Retinal pigment epithelial cell (primary cell): ENCODE measurements around the gene ATAD3C.
"Not testable (repeated sequence)": the region's sequence is repeated elsewhere in the genome, so short reads cannot be mapped to it uniquely, and the experiment has no call there.

Experiments used
- DNase-seq: peaks from one replicate; pipeline ENCODE4 v3.0.0-alpha.2; 2010; ENCODE audit warnings: low read depth
- H3K4me3 ChIP-seq: 2 replicates; pipeline ENCODE4 v1.5.1; 2011; ENCODE audit warnings: mild to moderate bottlenecking, low read length, control low read depth, moderate library complexity
- CTCF ChIP-seq: conservative IDR thresholded peaks from 2 replicates; pipeline ENCODE4 v1.5.1; 2011; ENCODE audit warnings: low read depth, low read length, control low read depth, inconsistent platforms

ATAD3C gene

GRCh38 chr1:1471389-1472052, 22.0 kb downstream of the ATAD3C start, which contains the start of gene ATAD3B:
Gene ATAD3B (plus strand): TSS chr1:1471765. CDS start chr1:1471885, 120 bp downstream.
- peak; percentile 71 for DNase-seq
- TF ChIP-seq CTCF = no peak

GRCh38 chr1:1472053-1472876, 22.8 kb downstream of the ATAD3C start:
- peak overlapping the region; percentile 62 for H3K4me3 ChIP-seq
- not testable (repeated sequence) for DNase-seq

More at GRCh38 chr1:1471389-1472052, 22.0 kb downstream of the ATAD3C start, which contains the start of gene ATAD3B:
- peak within 1 kb of the TSS; percentile 84 for H3K4me3 ChIP-seq

GRCh38 chr1:1476011-1476410, 26.5 kb downstream of the ATAD3C start:
- DNase-seq, H3K4me3 ChIP-seq: not testable (repeated sequence)

GRCh38 chr1:1477206-1477605, 27.7 kb downstream of the ATAD3C start:
- DNase-seq = no peak
- no peak overlapping the region for H3K4me3 ChIP-seq
- no peak for TF ChIP-seq CTCF

GRCh38 chr1:1479547-1480487, 30.3 kb downstream of the ATAD3C start:
- TF ChIP-seq CTCF = no peak
- no peak overlapping the region for H3K4me3 ChIP-seq
- no peak for DNase-seq

GRCh38 chr1:1480488-1480867, 31.0 kb downstream of the ATAD3C start:
- DNase-seq, H3K4me3 ChIP-seq: not testable (repeated sequence)

- DNase-seq, H3K4me3 ChIP-seq: not testable (repeated sequence)
Observed at GRCh38 chr1:1481811-1482210, 32.3 kb downstream of the ATAD3C start.

- TF ChIP-seq CTCF = no peak
- DNase-seq = no peak
- H3K4me3 ChIP-seq = no peak overlapping the region
Observed at GRCh38 chr1:1482856-1483255, 33.4 kb downstream of the ATAD3C start.
